GM19193 (cell line): Measurements from ENCODE around the gene EDEM1.

Source experiments
- POLR2A ChIP-seq: IDR thresholded peaks from 4 replicates; pipeline ENCODE4 v1.6.1; 2011; ENCODE audit not compliant: insufficient read depth, insufficient read length; ENCODE audit errors: extremely low read depth

EDEM1 gene

GRCh38 chr3:5231487-5231886 is 44.0 kb downstream of the EDEM1 start:
- no peak for TF ChIP-seq POLR2A

GRCh38 chr3:5232570-5232969 is 45.1 kb downstream of the EDEM1 start:
- no peak for TF ChIP-seq POLR2A

- TF ChIP-seq POLR2A = no peak
These were observed 45.5 kb downstream of the EDEM1 start for GRCh38 chr3:5233026-5233425.

- TF ChIP-seq POLR2A = no peak
These were observed 48.1 kb downstream of the EDEM1 start for GRCh38 chr3:5235655-5236054.

GRCh38 chr3:5238545-5238944 is 51.0 kb downstream of the EDEM1 start:
- TF ChIP-seq POLR2A = no peak

- TF ChIP-seq POLR2A = no peak
These were observed 52.1 kb downstream of the EDEM1 start for GRCh38 chr3:5239602-5240001.

GRCh38 chr3:5240740-5241139 is 53.2 kb downstream of the EDEM1 start:
- TF ChIP-seq POLR2A = no peak

- no peak for TF ChIP-seq POLR2A
These were observed 58.4 kb downstream of the EDEM1 start for GRCh38 chr3:5245927-5246326.

- no peak for TF ChIP-seq POLR2A
These were observed 61.3 kb downstream of the EDEM1 start for GRCh38 chr3:5248822-5249221.

GRCh38 chr3:5250467-5251195 is 63.1 kb downstream of the EDEM1 start:
- TF ChIP-seq POLR2A = no peak

GRCh38 chr3:5251196-5251583 is 63.7 kb downstream of the EDEM1 start:
- no peak for TF ChIP-seq POLR2A

GRCh38 chr3:5252131-5252530 is 64.6 kb downstream of the EDEM1 start:
- no peak for TF ChIP-seq POLR2A

GRCh38 chr3:5254281-5255048 is 67.0 kb downstream of the EDEM1 start:
- TF ChIP-seq POLR2A = no peak

GRCh38 chr3:5255404-5256344 is 68.2 kb downstream of the EDEM1 start:
- no peak for TF ChIP-seq POLR2A

GRCh38 chr3:5258526-5258925 is 71.0 kb downstream of the EDEM1 start:
- TF ChIP-seq POLR2A = no peak
